Lower leg skin (tissue), 4 donors: Measurements from ENCODE around the gene SFTPA1. TPM values are rescaled to one million over a fixed set of nuclear protein-coding genes. Genes with fewer than 3 reads are reported as not detected.
"Not testable (repeated sequence)": the region's sequence is repeated elsewhere in the genome, so short reads cannot be mapped to it uniquely, and the experiment has no call there.

Experiments
- DNase-seq, 2 donors: peaks; one replicate each; pipeline ENCODE4 v3.0.0-alpha.2; 2019; ENCODE audit warnings: low spot score in 2 of 2
- H3K4me3 ChIP-seq: fragments of 200-600 bp; sonication (generic); 2 replicates; pipeline ENCODE4 v1.5.1; 2017; ENCODE audit warnings: mild to moderate bottlenecking, low read depth; ENCODE audit not compliant: poor library complexity, severe bottlenecking
- CTCF ChIP-seq, 3 donors: fragments of 450-650 bp; IDR thresholded peaks; one replicate each; pipeline ENCODE4 v1.5.1; 2016; ENCODE audit warnings: antibody characterized with exemption in 3 of 3, mild to moderate bottlenecking in 3 of 3, moderate library complexity in 2 of 3
- POLR2A ChIP-seq, 2 donors: fragments of 450-650 bp; IDR thresholded peaks; one replicate each; pipeline ENCODE4 v1.6.1; 2016 to 2017; ENCODE audit warnings: antibody characterized with exemption in 2 of 2, mild to moderate bottlenecking in 1 of 2, moderate library complexity in 1 of 2
- WGBS, 2 donors: methylation state at CpG; one replicate each; pipeline ENCODE4 v1.1.5; 2018; 5-methylcytosine and 5-hydroxymethylcytosine counted together
- intact Hi-C: fragments of 100-400 bp; cut with DNase I; formaldehyde crosslinking; loops from one replicate; pipeline ENCODE4 v1.15.0; 2023; ENCODE audit warnings: low total_unique reads
- total RNA-seq, 4 donors: library from RNA; depleted of rRNA; stranded (reverse); fragments of >200 nt; gene quantifications; one replicate each; pipeline ENCODE4 v1.1.0, GENCODE V29; 2016

Gene SFTPA1
- total RNA-seq, 4 donors from 2014 or later = not detected

- DNase-seq = no peak
- no peak overlapping the region for H3K4me3 ChIP-seq
- intact Hi-C loops = no loop called here
- TF ChIP-seq POLR2A (IDR thresholded peaks at IDR 0.05) (no peak), CTCF (IDR thresholded peaks at IDR 0.05) (no peak)
Measured at GRCh38 chr10:79581044-79581443, 29.7 kb upstream of the SFTPA1 start.

GRCh38 chr10:79582096-79582495 is 28.6 kb upstream of the SFTPA1 start:
- no peak for TF ChIP-seq POLR2A (IDR thresholded peaks at IDR 0.05)
- no peak for TF ChIP-seq CTCF (IDR thresholded peaks at IDR 0.05)
- WGBS, 2 donors = 84 to 90% methylated on average over 6 of the region's 6 CpGs
- intact Hi-C loops = no loop called here

GRCh38 chr10:79582954-79583353 is 27.8 kb upstream of the SFTPA1 start:
- intact Hi-C loops, DNase-seq, H3K4me3 ChIP-seq: not testable (repeated sequence)
- WGBS, 2 donors = 54 to 76% methylated on average over 1 to 3 of the region's 6 CpGs

More at GRCh38 chr10:79582096-79582495, 28.6 kb upstream of the SFTPA1 start:
- no peak overlapping the region for H3K4me3 ChIP-seq
- DNase-seq = no peak

GRCh38 chr10:79583488-79584024 is 27.2 kb upstream of the SFTPA1 start:
- WGBS, 2 donors = 87 to 91% methylated on average over 7 of the region's 7 CpGs
- DNase-seq = no peak
- TF ChIP-seq CTCF (IDR thresholded peaks at IDR 0.05) = no peak
- TF ChIP-seq POLR2A (IDR thresholded peaks at IDR 0.05) = no peak
- intact Hi-C loops = no loop called here
- no peak overlapping the region for H3K4me3 ChIP-seq

- TF ChIP-seq CTCF (IDR thresholded peaks at IDR 0.05) (no peak), POLR2A (IDR thresholded peaks at IDR 0.05) (no peak)
- intact Hi-C loops = no loop called here
- H3K4me3 ChIP-seq = no peak overlapping the region
- no peak for DNase-seq
- 89 to 92% methylated on average over 11 of the region's 11 CpGs for WGBS, 2 donors
Measured at GRCh38 chr10:79585870-79586527, 24.7 kb upstream of the SFTPA1 start.

- DNase-seq = no peak
- no peak overlapping the region for H3K4me3 ChIP-seq
- TF ChIP-seq CTCF (IDR thresholded peaks at IDR 0.05) = no peak
- TF ChIP-seq POLR2A (IDR thresholded peaks at IDR 0.05) = no peak
- 30 to 83% methylated on average over 2 of the region's 2 CpGs for WGBS, 2 donors
- intact Hi-C loops = no loop called here
Measured at GRCh38 chr10:79586933-79587332, 23.8 kb upstream of the SFTPA1 start.
